HUES6 (cell line): ENCODE data around the gene NECAB3.

Experiments used
- H3K27ac ChIP-seq: 2 replicates; pipeline ENCODE4 v1.7.0; 2013; ENCODE audit warnings: low read depth, mild to moderate bottlenecking, low read length, inconsistent platforms
- H3K27me3 ChIP-seq: 2 replicates; pipeline ENCODE4 v1.6.1; 2013; ENCODE audit warnings: low read length; ENCODE audit not compliant: control insufficient read depth, insufficient read depth
- H3K36me3 ChIP-seq: 2 replicates; pipeline ENCODE4 v1.6.1; 2013; ENCODE audit warnings: low read length; ENCODE audit not compliant: control insufficient read depth, insufficient read depth
- H3K4me1 ChIP-seq: 2 replicates; pipeline ENCODE4 v1.6.1; 2013; ENCODE audit warnings: low read length; ENCODE audit not compliant: control insufficient read depth, insufficient read depth
- H3K4me3 ChIP-seq: 2 replicates; pipeline ENCODE4 v1.5.1; 2013; ENCODE audit warnings: low read depth, low read length
- H3K9ac ChIP-seq: one replicate; pipeline ENCODE4 v1.6.1; 2013; ENCODE audit warnings: mild to moderate bottlenecking, low read length
- H3K9me3 ChIP-seq: 2 replicates; pipeline ENCODE4 v1.6.1; 2013; ENCODE audit warnings: low read depth, low read length; ENCODE audit not compliant: control insufficient read depth, insufficient read depth

The NECAB3 gene

DNA sequence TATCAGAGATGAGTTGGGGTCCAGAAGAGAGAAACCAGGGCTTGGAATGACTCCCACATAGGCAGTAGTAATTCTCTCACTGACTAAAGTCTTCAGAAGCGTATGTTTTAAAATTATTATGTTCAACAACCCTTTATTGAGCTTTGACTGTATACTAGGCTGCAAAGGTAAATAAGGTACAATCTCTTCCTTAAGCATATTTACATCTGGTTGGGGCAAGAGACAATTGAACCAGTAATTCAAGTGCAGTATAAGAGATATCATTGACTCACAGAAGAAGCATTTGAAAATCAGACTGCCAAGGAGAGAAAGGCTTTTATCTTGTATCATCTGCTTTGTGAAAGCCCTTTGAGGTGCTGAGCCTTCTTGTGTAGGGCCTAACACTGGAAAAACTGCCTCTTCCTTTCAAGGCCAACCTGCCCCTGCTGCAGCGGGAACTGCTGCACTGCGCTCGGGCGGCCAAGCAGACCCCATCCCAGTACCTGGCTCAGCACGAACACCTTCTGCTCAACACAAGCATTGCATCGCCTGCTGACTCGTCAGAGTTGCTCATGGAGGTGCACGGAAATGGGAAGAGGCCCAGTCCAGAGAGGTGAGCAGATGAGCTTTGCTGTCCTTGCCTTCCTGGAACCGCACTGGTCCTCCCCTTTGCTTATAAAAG, 51.4 kb downstream of the NECAB3 start:
- H3K27ac ChIP-seq = no peak overlapping the region
- H3K4me1 ChIP-seq = no peaks in the 10 kb centered on the region
- H3K27me3 ChIP-seq = no peaks in the 10 kb centered on the region
- H3K4me3 ChIP-seq = no peak overlapping the region
- peaks cover 37% of the 10 kb centered on the region for H3K36me3 ChIP-seq
- no peak overlapping the region for H3K9ac ChIP-seq
- H3K9me3 ChIP-seq = no peaks in the 10 kb centered on the region

GRCh38 chr20:33621717-33622400, 52.4 kb downstream of the NECAB3 start:
- Histone ChIP-seq H3K4me1 (no peaks in the 10 kb centered on the region), H3K9ac (no peak overlapping the region), H3K27me3 (no peaks in the 10 kb centered on the region), H3K36me3 (peaks cover 30% of the 10 kb centered on the region), H3K27ac (no peak overlapping the region), H3K9me3 (no peaks in the 10 kb centered on the region), H3K4me3 (no peak overlapping the region)

DNA sequence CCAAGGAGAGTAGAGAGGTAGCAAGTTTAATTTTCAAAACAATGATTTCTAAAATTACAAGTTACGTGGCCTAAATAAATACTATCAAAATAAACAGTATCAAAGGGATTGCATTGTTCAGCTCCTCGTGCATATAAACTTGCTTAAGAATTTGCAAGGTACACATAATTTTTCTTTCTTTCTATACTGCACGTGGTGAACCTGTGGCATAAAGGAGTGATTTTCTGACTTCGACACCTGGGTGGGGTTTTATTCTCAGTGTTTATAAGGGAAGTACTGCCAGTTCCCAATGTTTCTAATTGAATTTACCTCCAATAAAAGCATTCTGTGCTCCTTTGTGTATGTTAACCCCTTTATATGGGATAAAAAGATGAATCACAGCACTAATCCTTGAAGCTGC, 62.2 kb downstream of the NECAB3 start:
- Histone ChIP-seq H3K4me3 (no peak overlapping the region), H3K4me1 (no peaks in the 10 kb centered on the region), H3K9me3 (no peaks in the 10 kb centered on the region), H3K27me3 (no peaks in the 10 kb centered on the region), H3K27ac (no peak overlapping the region), H3K9ac (no peak overlapping the region), H3K36me3 (peaks cover 55% of the 10 kb centered on the region)

DNA sequence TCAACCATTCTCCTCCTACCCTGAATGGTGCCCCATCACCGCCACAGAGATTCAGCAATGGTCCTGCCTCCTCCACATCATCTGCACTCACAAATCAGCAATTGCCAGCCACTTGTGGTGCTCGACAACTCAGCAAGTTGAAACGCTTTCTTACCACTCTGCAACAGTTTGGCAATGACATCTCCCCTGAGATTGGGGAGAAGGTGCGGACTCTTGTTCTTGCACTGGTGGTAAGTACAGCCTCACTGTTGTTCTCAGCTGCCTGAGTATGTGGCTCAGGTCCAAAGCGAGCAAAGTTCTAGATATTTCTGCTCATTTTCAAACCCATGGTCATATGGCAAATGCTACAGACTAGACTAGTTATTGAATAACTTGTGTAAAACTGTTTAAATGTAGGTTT, 63.1 kb downstream of the NECAB3 start:
- H3K4me3 ChIP-seq = no peak overlapping the region
- no peak overlapping the region for H3K9ac ChIP-seq
- no peaks in the 10 kb centered on the region for H3K4me1 ChIP-seq
- no peaks in the 10 kb centered on the region for H3K27me3 ChIP-seq
- H3K9me3 ChIP-seq = no peaks in the 10 kb centered on the region
- H3K27ac ChIP-seq = no peak overlapping the region
- H3K36me3 ChIP-seq = peaks cover 58% of the 10 kb centered on the region

DNA sequence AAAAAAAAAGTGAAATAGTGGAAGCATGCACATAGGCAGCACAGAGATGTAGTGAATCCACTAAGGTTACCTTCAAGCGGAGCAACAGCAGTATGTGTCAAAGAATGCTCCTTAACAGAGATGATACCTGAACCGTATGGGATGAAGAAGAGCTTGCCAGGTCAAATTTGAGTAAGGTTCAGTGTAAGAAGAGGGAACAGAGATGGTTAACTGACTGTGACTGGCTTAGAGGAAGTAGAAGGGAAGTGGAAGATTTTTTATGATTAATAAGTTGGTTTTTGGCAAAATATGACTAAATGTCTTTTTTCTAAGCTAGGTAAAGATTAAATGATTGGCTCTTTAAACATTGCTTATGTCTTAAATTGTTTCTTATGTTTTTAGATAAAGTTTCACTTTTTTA, 64.7 kb downstream of the NECAB3 start:
- H3K9ac ChIP-seq = no peak overlapping the region
- H3K4me1 ChIP-seq = no peaks in the 10 kb centered on the region
- no peak overlapping the region for H3K4me3 ChIP-seq
- H3K27me3 ChIP-seq = no peaks in the 10 kb centered on the region
- no peaks in the 10 kb centered on the region for H3K9me3 ChIP-seq
- no peak overlapping the region for H3K27ac ChIP-seq
- peaks cover 46% of the 10 kb centered on the region for H3K36me3 ChIP-seq
